Thoracic aorta (tissue), 2 donors: Measurements from ENCODE around the gene GAPDHS. TPM values are rescaled to one million over a fixed set of nuclear protein-coding genes. Genes with fewer than 3 reads are reported as not detected.
A peak's percentile ranks its signal among the peaks of the same experiment; 100 is the strongest.

ENCODE experiments used
- ATAC-seq: fragments of 150-250 bp; one replicate; pipeline ENCODE4 v1.8.0; 2017; ENCODE audit warnings: low read depth; ENCODE audit not compliant: insufficient number of reproducible peaks, low FRiP score
- DNase-seq: peaks from one replicate; pipeline ENCODE4 v3.0.0-alpha.2; 2020; ENCODE audit warnings: low spot score
- H3K27ac ChIP-seq, 2 donors: fragments of 200-600 bp; sonication (generic); 1 replicate in 1 of 2; 2 replicates in 1 of 2; pipeline ENCODE4 v1.5.1; 2016; ENCODE audit warnings: mild to moderate bottlenecking in 2 of 2, moderate library complexity in 2 of 2
- H3K27me3 ChIP-seq: fragments of 200-600 bp; sonication (generic); replicated peaks from 2 replicates; pipeline ENCODE4 v1.6.0; 2016; ENCODE audit warnings: mild to moderate bottlenecking; ENCODE audit not compliant: insufficient read depth
- H3K36me3 ChIP-seq: fragments of 200-600 bp; sonication (generic); one replicate; pipeline ENCODE4 v1.5.1; 2016
- H3K4me1 ChIP-seq, 2 donors: fragments of 200-600 bp; sonication (generic); 1 replicate in 1 of 2; 2 replicates in 1 of 2; pipeline versions ENCODE4 v1.5.1 to v1.6.0; 2016; ENCODE audit warnings: low read depth in 2 of 2, mild to moderate bottlenecking in 1 of 2; ENCODE audit not compliant: control insufficient read depth in 1 of 2
- H3K4me3 ChIP-seq: fragments of 200-600 bp; sonication (generic); 2 replicates; pipeline ENCODE4 v1.5.1; 2016; ENCODE audit warnings: mild to moderate bottlenecking
- H3K9me3 ChIP-seq: fragments of 200-600 bp; sonication (generic); 2 replicates; pipeline ENCODE4 v1.5.1; 2016
- total RNA-seq, 2 donors: library from RNA; depleted of rRNA; stranded (reverse); fragments of >200 nt; gene quantifications; one replicate each; pipeline versions ENCODE4 v1.1.0 to v1.2.3, GENCODE V29; 2016
- TF ChIP-seq, protein P1 (sequence below): fragments of 200-600 bp; sonication (generic); IDR thresholded peaks from one replicate; pipeline ENCODE4 v1.5.1; 2019; ENCODE audit warnings: antibody characterized with exemption

The GAPDHS gene
- total RNA-seq, 2 donors from 2014 or later: not detected

DNA sequence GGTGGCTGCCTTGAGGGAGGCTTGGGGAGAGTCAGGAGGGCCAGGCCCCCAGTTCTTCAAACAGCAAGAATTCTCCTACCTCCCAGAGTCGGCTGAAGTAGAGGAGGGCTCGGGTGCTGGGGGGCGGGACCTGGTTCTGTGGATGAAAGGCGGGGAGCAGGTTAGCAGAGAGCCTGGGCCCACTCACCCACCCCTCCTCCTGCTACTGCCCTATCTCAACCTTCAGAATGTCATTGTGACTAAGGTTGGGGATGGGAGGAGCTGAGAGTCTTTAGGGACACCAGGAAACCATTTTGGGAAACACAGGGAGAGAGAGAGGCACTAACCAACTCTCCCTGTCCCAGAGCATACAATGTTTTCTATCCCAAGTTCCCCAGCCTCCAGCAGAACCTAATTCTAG, 30.5 kb upstream of the GAPDHS start:
- TF ChIP-seq, protein P1, sequence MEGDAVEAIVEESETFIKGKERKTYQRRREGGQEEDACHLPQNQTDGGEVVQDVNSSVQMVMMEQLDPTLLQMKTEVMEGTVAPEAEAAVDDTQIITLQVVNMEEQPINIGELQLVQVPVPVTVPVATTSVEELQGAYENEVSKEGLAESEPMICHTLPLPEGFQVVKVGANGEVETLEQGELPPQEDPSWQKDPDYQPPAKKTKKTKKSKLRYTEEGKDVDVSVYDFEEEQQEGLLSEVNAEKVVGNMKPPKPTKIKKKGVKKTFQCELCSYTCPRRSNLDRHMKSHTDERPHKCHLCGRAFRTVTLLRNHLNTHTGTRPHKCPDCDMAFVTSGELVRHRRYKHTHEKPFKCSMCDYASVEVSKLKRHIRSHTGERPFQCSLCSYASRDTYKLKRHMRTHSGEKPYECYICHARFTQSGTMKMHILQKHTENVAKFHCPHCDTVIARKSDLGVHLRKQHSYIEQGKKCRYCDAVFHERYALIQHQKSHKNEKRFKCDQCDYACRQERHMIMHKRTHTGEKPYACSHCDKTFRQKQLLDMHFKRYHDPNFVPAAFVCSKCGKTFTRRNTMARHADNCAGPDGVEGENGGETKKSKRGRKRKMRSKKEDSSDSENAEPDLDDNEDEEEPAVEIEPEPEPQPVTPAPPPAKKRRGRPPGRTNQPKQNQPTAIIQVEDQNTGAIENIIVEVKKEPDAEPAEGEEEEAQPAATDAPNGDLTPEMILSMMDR: no peak
- peaks cover 6% of the 10 kb centered on the region for H3K36me3 ChIP-seq
- no peaks in the 10 kb centered on the region for H3K4me1 ChIP-seq
- no peak overlapping the region for H3K27ac ChIP-seq
- no peak for ATAC-seq
- H3K9me3 ChIP-seq: no peaks in the 10 kb centered on the region
- no peaks in the 10 kb centered on the region for H3K27me3 ChIP-seq
- no peak for DNase-seq
- H3K4me3 ChIP-seq: no peak overlapping the region

DNA sequence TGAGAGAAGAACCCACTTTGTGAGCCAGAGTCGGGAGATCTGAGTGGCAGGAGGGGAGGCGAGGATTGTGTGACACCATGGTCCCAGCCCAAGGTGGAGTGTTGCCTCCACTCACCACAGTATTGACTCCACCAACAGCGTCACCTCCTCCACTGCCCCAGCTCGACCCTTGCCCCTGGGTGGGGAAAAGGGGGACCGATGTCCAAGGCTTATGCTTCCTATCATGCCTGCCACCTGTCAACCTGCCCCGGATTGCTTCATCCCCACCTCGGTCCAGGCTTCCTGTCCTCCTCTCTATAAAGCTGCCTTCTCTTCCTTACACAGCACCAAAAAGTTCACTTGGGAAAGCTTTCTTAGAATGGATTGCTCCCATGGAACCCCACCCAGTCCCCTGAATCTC, 27.2 kb upstream of the GAPDHS start:
- ATAC-seq (no peak), DNase-seq (no peak)
- Histone ChIP-seq H3K4me1 (peaks cover 6 to 9% of the 10 kb centered on the region in 2 donors), H3K9me3 (no peaks in the 10 kb centered on the region), H3K27me3 (no peaks in the 10 kb centered on the region), H3K4me3 (no peak overlapping the region), H3K36me3 (no peaks in the 10 kb centered on the region), H3K27ac (no peak overlapping the region)
- TF ChIP-seq, protein P1: no peak

DNA sequence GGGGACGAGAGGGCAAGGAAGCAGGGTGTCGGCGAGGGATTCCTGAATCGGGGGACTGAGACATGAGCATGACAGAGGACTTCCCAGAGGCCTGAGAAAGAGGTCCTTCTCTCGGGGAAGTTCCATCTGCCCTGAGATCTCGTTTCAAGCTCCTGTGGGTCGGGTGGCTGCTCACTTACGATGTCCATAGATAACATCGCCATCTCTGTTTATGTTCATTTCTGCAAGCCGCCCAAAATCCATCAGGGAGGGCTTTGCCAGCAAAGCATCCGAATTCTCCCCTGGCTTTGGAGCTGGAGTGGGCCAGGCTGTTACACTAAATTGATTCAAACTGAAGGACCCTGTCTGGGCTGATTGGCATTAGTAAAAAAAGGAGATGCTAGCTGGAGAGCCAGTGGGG, 25.7 kb upstream of the GAPDHS start:
- H3K27me3 ChIP-seq: no peaks in the 10 kb centered on the region

DNA sequence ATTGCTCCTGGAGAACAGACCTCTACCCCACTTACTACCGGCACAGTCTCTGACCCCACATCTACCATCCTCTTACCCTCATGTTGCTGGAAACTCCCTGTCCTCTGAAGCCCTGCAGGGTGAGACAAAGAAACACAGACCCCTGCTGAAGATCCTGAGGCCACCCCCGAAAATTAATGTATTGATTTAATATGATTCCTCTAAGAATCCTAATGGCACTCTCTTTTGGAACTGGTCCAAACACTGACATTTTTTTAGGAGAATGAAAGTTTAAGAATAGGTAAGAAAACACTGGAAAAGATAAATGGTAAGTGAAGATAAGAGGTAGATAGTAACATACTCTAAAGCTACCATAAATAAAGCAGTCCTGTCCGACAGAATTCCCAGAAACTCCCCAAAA, 25.1 kb upstream of the GAPDHS start:
- no peak overlapping the region for H3K4me3 ChIP-seq
- H3K4me1 ChIP-seq: peaks cover 6 to 9% of the 10 kb centered on the region in 2 donors
- no peaks in the 10 kb centered on the region for H3K9me3 ChIP-seq
- H3K27ac ChIP-seq: no peak overlapping the region
- TF ChIP-seq, protein P1: no peak
- H3K36me3 ChIP-seq: no peaks in the 10 kb centered on the region
- DNase-seq (no peak), ATAC-seq (no peak)
- H3K27me3 ChIP-seq: no peaks in the 10 kb centered on the region

More for the DNA sequence above, 25.7 kb upstream of the GAPDHS start:
- DNase-seq (no peak), ATAC-seq (no peak)
- peaks cover 6 to 9% of the 10 kb centered on the region in 2 donors for H3K4me1 ChIP-seq
- TF ChIP-seq, protein P1: no peak
- H3K36me3 ChIP-seq: no peaks in the 10 kb centered on the region
- H3K27ac ChIP-seq: no peak overlapping the region
- no peaks in the 10 kb centered on the region for H3K9me3 ChIP-seq
- H3K4me3 ChIP-seq: no peak overlapping the region

DNA sequence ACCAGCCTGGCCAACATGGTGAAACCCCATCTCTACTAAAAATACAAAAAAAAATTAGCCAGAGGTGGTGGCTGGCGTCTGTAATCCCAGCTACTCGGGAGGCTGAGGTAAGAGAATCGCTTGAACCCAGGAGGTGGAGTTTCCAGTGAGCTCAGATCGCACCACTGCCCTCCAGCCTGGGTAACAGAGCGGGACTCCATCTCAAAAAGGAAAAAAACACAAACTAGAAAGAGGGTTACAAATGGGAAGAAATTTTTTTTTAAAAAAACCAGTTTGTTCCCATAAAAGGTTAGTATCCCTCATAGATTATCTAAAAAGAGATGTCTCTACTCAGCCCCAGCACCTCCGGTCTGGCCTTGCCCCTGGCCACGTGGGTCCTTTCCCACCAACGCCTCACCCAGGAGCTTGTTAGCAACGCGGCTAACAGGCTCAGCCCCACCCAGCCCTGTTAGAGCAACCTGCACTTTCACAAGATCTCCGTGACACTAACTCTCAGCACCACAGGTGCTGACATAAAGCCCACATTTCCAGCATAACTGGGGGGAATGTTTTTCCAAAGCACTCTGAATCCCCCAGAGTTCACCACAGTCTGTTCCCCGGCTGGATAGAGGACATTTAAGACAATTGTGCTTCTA, 24.1 kb upstream of the GAPDHS start:
- ATAC-seq: no peak
- peak overlapping the region; percentile 54 to 79 for H3K27ac ChIP-seq

More for the DNA sequence above, 24.1 kb upstream of the GAPDHS start:
- Histone ChIP-seq H3K36me3 (no peaks in the 10 kb centered on the region), H3K4me1 (peaks cover 6 to 9% of the 10 kb centered on the region in 2 donors), H3K4me3 (peak overlapping the region; percentile 77), H3K9me3 (no peaks in the 10 kb centered on the region), H3K27me3 (no peaks in the 10 kb centered on the region)
- DNase-seq: no peak
- TF ChIP-seq, protein P1: no peak
